ENCODE data around the gene GPRC5A.
A peak's percentile ranks its signal among the peaks of the same experiment; 100 is the strongest.
"Not testable (repeated sequence)": the region's sequence is repeated elsewhere in the genome, so short reads cannot be mapped to it uniquely, and the experiment has no call there.

The GPRC5A gene, protein sequence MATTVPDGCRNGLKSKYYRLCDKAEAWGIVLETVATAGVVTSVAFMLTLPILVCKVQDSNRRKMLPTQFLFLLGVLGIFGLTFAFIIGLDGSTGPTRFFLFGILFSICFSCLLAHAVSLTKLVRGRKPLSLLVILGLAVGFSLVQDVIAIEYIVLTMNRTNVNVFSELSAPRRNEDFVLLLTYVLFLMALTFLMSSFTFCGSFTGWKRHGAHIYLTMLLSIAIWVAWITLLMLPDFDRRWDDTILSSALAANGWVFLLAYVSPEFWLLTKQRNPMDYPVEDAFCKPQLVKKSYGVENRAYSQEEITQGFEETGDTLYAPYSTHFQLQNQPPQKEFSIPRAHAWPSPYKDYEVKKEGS

DNA sequence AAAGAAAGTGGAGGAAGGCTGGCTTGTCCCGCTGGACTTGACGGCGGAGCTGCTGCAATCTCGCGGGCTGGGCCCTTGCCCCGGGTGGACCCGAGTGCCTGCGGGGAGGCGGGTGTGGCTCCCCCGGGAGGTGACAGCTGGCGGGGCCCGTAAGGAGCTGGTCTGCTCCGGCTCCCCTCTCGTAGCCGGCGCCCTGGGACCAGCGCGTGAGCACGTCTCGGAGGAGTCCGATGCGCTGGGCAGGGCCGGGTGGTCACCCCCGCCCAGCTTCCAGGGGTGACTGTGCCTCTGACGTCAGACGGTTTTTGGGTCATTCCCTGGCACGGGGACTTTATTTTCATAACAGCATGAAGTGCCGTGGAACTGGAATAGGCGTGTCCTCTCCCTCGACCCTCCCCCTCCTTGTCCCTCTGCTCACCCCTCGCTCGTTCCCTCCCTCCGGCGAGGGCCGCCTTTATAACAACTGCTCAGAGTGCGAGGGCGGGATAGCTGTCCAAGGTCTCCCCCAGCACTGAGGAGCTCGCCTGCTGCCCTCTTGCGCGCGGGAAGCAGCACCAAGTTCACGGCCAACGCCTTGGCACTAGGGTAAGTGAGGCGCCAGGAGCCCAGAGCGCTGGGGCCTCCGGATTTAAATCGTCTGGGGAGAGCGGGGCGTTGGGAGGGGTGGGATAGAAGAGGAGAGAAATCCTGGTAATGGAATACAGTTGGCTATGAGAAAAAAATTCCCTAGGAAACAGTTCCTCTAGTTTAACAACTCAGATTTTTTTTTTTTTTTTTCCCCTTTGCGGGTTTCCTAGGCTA lies at the start of gene GPRC5A:
Gene GPRC5A, plus strand, starts transcription at position 483 of the 801 bp plus-strand sequence. CDS start 16,688 bp downstream, outside the sequence.
- peak; percentile 51 to 56 for DNase-seq

DNA sequence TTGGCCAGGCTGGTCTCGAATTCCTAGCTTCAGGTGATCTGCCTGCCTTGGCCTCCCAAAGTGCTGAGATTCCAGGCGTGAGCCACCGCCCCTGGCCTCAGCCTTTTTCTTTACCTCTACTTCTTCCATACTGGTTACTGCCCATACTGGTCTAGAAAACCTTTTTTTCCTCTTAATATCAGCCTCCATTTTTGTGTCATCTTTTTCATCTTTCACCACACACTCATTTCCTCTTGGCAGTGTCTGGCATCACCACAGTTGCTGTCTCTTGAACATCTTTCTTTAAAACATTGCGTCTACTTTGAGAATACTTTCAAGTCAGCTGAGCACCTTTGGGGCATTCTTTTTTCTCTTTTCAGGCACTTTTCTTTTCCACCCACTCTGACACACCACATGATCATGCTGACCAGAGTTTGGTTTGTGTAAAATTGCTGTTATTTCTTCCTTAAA lies 45.5 kb upstream of the GPRC5A start:
- DNase-seq: no peak

DNA sequence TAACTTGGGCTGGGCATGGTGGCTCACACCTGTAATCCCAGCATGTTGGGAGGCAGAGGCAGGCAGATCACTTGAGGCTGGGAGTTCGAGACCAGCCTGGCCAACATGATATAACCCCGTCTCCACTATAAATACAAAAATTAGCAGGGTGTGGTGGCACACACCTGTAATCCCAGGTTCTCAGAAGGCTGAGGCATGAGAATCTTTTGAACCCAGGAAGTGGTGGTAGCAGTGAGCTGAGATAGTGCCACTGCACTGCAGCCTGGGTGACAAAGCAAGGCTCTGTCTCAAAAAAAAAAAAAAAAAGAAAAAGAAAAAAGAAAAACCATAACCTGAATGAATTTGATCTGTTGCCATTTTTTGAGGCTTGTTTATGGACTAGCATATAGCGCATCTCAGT lies 44.6 kb upstream of the GPRC5A start:
- not testable (repeated sequence) for DNase-seq

DNA sequence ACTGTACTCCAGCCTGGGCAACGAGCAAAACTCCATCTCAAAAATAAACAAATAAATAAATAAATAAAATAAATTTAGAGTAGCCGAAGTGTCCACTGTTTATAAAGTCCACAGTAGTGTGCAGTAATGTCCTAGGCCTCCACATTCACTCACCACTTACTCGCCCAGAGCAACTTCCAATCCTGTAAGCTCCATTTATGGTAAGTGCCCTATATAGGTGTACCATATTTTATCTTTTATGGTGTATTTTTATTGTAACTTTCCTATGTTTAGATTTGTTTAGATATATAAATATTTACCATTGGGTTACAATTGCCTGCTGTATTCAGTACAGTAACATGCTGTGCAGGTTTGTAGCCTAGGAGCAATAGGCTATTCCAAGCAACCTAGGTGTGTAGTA lies 37.9 kb upstream of the GPRC5A start:
- no peak for DNase-seq

DNA sequence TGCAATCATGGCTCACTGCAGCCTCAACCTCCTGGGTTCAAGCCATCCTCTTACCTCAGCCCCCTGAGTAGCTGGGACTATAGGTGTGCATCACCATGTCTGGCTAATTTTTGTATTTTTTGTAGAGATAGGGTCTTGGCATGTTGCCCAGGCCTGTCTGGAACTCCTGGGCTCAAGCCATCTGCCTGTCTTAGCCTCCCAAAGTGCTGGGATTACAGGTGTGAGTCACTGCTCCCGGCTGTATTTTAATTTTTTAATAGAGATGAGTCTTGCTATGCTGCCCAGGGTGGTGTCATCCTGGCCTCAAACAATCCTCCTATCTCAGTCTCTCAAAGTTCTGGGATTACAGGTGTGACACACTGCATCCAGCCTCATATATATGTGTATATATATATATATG lies 31.7 kb upstream of the GPRC5A start:
- DNase-seq: no peak

DNA sequence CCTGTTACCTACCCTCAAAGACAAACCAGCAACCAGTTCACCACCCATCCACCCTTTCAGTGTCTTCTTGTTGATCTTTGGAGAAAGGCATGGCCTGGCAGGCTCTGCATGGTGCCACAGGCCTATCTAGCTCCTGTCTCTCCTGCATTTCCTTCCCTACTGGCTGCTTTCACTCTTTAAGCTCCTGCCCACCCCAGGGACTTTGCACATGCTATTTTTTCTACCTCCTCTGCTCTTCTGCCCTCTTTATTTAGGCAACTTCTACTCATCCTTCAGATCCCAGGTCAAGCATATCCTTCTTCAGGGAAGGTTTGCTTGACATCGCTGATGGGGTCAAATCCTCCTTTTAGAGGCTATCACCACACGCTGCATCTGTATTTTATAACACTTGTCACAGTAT lies 27.1 kb upstream of the GPRC5A start:
- no peak for DNase-seq

DNA sequence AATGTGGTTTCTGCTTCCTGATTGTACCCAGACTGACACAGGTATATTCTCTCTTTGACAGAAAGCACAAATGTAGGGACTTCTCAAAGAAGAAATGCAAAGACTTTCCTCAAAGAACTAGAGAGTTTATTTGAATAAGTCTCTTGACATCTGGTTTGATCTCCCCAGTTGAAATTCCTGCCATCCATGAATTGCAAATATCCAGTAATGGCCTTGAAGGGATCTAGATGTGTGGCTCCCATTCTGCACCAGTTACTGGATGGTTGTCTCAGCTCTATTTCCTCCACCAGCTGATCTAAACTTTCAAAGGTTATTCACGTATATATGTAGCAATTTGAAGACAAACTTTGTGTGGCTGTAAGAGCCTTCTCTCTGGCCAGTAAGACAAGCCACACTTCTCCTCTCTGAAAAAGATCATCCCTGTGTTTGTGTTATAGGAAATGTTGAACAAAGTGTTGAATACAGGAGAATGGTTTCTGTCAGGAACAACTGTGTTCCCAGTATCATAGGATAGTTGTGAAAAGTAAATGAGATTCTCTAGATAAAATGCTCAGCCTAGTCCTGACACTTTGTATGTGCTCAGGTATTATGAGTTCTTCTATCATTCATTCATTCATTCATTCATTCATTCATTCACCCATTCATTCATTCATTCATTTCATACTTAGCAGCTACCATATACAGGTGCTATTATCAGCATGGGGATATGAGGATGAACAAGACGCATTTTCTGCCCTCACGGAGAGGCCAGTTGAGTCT lies 22.7 kb upstream of the GPRC5A start:
- DNase-seq: no peak

DNA sequence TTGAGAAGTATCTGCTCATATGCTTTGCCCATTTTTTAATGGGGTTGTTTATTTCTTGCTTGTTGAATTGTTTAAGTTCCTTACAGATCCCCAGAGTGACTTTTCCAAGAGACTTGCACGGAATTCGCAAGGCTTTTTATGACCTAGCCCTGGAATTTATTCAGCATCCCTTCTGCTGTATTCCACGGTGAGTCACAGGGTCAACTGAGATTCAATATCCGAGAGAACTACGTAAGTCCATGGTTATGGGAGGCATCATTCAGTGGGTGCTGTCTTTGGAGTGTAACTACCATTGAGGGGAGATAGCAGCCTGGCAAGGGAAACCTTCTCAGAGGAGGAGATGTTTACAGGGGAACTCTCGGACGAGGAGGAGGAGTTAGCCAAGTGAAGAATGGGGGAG lies 20.9 kb upstream of the GPRC5A start:
- DNase-seq: no peak

DNA sequence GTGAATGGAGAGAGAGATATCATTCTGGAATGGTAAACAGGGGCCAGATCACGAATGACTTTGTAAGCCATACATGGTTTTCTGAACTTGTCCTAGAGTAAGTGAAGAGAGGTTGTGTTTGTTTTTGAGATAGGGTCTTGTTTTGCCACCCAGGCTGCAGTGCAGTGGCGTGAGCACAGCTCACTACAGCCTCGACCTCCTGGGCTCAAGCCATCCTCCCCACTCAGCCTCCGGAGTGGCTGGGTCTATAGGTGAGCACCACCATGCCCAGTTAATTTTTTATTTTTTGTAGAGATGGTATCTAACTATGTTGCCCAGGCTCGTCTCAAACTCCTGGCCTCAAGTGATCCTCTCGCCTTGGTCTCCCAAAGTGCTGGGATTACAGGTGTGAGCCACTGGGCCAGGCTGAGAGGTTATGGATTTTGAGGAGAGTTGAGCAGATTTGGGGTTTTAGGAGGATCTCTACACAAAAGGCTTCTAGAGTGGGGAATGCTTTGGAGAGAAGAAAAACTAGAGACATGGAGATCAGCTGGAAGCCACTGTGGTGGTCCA lies 19.7 kb upstream of the GPRC5A start:
- no peak for DNase-seq

DNA sequence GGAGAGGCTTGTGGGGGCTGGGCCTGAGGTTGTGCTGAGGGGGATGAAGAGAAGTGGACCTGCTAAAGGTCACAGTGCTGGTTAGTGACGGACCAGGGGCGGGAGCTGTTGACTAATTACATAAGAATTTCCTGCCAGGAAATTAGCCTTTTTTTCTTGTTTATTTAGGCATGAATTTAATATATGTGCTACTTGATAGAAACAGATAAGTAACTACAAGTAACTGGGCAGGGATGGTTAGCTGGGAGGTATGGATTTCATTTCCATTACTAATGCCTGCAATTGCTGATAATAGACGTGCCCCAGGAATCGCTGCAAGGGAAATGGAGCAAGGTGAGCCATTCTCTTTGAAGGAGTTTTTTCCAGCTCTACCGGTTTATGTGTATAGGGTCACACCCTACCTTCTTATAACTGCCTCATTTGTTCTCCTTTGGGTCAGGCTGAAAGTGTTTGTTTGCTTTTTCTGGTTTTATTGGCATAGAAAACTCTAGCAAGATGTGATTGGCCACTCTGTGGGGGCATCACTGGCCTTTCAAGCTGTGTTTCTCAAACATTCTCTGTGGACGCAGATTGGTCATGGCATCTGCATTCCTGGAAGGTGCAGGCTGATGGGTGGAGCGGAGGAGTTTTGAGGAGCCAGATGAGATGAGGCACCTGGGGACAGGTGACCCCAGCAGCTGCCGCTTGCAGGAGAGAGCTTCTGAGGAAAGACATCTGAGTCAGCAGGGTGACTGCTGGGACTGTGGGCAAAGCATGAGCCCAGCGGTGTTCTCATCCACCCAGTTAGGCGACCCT lies 19.0 kb upstream of the GPRC5A start:
- DNase-seq: no peak

DNA sequence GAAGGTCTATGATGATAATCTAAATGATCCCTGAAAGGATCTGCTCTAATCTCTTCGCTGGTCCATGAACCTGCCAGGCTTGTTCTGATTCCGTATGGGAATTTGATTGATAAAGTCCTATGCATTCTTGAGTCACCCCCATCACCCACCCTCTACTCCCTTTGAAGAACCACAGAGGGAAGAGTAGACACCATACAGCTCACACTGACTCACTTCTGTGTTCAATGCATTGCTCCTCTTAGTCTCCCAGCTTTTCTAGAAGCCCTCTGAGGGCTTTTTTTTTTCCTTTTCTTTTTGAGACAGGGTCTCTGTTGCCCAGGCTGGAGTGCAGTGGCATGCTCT lies 18.5 kb upstream of the GPRC5A start:
- DNase-seq: no peak

DNA sequence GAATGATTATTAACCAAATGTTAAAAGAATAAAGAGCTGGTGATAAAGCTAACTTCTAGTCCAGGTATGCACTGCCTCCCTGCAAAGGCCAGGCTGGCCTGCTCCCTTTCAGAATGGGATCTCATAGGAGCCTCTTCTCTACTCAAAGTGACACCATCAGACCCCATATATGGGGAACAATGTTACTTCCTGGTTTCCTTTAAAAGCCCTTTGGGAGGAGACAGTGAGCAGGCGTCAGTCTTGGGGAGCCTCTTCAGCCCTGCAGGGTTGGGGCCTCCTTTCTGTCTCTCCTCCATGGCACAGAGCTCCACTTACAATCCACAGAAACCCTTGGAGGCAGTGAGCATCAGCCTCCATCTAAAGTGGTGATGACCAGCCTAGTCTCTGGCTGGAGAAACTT lies 17.3 kb upstream of the GPRC5A start:
- no peak for DNase-seq

DNA sequence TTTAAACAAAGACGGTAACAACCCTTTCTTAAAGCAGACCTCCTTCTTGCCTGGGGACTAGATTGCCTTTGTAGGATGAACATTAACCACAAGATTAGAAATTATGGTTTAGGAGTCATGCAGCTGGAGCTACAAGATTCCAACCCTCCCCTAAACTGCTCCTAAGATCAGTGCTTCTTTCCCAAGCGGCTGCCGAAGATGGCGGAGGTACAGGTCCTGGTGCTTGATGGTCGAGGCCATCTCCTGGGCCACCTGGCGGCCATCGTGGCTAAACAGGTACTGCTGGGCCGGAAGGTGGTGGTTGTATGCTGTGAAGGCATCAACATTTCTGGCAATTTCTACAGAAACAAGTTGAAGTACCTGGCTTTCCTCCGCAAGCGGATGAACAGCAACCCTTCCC lies 16.1 kb upstream of the GPRC5A start:
- not testable (repeated sequence) for DNase-seq

DNA sequence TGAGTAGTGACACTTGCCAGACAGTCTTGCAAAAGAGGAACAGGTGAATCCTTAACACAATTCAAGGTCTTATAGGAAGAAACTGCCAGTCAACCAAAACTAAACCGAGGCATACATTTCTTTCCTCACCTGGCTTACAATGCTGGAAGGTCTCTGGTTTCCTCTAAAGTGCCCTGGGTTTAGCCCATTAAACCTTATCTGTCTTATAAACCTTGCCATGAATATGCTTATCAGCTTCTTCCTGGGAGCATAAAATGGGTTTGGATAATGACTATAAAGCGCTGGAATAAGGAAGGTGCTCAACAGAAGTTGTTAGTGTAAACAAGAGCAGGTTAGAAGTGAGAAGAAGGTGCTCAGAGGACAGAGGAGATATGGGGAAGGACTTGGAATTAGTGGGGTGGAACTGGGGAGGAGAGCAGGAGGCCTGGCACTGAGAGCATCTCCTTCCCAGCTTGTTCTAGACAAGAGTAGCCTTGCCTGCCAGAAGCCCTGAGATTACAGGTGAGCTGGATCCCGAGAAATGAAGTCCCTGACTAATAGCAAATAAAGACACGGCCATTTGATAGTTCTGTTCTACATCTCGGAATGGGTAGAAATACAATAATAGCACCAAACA lies 14.1 kb upstream of the GPRC5A start:
- DNase-seq: no peak

DNA sequence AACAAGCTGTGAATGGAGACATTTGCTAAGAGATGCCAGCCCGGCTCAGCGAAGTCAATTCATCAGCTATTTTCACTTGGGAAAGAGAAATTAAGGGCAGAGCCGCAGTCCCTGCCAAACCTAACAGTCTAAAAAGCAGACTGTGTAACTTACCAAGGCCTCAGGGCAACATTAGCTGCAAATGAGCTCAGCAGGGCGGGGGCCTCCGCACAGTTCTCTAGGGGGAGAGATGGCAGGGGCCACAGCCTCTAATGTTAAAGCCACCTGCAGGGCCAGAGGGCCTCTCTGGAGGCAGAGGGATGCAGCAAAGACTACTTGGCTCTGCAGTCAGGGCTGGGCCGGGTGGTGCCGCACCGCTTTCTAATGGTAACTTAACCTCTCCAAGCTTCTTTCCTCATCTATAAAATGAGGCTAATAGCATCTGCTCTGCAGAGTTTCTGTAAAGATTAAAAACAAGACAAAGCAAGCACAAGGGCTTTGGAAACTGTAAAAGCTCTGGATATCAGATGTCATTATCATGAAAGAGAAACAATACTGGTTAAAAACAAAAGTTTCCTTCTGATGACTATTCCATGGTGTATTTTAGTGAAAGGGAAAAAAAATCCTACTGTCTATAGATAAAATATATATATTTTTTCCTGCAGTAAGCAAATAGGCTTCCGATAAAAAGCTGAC lies 13.4 kb upstream of the GPRC5A start:
- DNase-seq: no peak

DNA sequence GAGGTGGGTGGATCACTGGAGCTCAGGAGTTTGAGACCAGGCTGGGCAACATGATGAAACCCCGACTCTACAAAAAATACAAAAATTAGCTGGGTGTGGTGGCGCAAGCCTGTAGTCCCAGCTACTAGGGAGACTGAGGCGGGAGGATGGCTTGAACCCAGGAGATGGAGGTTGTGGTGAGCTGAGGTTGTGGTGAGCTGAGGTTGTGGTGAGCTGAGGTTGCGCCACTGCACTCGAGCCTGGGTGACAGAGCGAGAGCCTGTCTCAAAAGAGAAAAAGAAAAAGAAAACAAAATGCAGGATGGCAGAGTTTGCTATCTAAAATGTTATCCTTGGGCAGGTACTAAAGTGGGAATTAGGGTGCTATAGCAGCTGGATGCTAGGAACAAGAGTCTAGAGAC lies 10.8 kb upstream of the GPRC5A start:
- peak in 1 of 2 experiments; percentile 30 for DNase-seq

DNA sequence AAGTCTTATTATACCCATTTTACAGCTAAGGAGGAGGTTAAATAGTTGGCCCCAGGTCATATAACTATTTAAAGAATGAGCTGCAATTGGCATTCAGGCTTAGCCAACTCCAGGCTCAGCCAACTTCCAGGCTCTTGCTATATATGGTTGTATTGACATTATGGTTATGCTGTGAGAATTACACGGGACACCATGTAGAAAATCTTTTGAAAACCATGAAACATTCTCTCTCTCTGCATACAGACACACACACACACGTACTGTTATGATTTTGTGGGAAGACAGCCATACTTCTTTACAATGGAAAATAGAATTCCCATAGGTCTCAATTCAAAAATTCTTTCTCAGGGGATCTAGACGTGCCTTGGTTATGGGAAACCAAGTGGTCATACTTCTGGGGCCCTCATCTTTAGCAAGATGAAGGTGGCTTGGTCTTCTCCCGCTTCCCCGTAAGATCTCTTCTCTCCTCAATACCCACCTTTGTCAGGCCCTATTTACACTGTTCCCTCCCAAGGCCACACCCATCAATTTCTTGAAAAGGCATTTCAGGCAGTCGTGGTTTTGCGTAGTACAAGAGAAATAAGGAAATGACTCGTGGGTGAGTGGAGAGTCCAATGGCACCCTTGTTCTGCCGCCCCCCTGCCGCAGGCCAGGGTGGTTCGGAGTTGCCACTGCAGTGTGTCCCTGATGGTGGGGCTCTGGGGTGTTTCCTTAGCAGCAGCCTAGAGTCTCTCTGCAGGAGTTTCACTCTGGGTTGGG lies 10.0 kb upstream of the GPRC5A start:
- no peak for DNase-seq

DNA sequence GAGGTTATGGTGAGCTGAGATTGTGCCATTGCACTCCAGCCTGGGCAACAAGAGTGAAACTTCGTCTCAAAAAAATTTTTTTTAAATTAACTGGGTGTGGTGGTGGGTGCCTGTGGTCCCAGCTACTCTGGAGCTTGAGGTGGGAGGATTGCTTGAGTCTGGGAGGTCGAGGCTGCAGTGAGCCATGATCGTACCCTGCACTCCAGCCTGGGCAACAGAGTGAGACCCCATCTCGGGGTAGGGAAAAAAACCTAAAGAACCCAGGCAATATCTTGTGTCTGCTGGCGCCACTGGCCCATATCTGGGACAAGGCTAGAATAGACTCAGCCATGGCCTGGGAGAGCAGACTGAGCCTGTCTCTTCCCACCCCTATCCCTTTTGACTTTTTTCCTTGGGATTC lies 9.1 kb upstream of the GPRC5A start:
- no peak for DNase-seq

DNA sequence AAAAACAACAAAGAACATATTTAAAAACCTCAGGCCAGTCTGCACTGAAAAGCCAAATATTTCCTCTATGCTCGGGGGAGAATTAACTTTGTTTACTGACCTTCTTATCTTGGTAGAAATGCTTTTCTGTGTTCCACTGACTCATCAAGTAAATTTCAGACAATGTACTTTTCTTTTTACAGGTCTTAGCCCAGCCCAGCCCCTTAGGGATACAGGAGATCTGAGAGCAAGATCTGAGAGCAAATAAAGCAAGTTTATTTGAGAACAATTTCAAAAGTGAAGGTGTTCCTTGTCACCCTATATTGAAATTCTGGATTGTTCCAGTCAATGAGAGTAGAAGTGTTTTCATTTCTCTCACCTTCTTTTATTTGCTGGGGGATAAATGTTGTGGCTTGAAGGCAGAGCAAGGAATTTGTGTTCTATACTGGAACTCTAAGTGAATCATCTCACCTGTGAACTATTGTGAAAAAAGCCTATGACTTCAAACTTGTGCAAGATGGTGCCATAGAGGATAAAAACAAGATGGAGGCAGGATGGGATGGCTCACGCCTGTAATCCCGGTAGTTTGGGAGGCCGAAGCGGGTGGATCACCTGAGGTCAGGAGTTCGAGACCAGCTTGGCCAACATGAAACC lies 7.9 kb upstream of the GPRC5A start:
- DNase-seq: no peak
